Measurements from ENCODE around the gene GPANK1. TPM values are rescaled to one million over a fixed set of nuclear protein-coding genes. Genes with fewer than 3 reads are reported as not detected.

Gene GPANK1
- total RNA-seq, 1 experiment from 2014 or later: 24.9 TPM

DNA sequence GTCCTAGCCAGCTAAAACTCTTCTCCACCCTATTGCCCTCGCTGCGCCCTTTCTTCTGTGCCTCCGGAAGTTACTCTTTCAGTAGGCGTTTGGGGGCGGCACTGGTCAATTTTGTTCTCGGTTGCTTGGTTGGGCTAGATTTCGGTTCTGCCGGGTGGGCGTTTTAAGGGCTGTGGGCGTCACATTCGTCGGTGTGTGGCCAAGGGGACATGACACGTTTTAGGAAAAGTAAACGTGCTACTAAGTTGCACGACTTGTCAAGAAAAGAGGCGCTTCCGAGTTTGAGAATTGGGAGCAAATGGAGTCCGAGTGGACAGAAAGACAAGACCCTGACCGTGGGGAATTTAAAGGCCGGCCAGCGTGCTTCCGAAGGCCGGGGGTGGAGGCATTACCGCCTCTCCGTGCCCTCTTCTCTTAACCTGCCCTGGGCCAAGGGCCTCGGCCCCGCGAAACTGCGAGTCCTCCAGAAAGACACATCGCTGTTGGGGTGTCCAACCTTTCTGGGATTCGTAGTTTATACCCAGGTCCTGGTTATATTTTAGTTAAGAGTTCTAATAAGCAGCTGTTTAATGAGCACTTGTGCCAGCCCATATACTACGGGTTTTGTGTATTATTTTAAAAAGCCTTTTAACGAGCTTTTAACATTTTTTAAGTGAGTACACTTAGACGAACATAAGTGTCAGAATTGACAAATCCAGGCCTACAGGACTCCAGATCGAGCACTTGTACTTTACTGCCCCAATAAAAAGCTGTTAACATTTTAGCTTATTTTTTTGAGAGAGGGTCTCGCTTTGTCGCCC lies 11.7 kb downstream of the GPANK1 start:
- DNase-seq (ENCODE audit: low spot score): peak; percentile 94
- in situ Hi-C loops (cut with HindIII; ENCODE audit: low sequenced_read_pairs): no loop called here

DNA sequence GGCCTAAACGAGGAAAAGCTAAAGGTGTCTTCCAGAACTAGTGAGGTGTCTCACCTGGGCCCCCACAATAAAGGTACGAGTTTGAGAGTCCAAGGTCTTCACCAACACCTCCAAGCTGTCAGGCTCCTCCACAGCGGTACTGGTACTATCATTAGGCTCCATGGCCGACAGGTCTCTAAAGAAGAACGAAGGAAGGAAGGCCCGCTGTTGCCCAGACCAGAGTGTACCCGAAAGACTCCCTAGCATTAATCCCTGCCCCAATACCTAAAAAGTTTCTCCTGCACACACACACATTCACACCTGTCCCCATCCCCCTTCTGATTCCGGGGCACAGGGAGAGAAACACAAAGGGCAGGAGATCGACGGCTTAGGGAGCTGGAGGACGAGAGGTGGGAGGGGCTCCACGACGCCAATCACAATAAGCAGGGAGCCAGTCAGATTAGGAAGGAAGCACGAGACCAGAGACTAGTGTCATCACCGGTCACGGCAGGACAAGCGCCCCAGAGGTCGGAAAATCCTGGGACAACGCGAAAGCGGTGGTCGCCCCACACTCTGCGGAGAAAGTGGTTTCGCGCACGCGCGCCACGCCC lies 13.1 kb downstream of the GPANK1 start:
- in situ Hi-C loops (cut with HindIII; ENCODE audit: low sequenced_read_pairs): no loop called here
- peak; percentile 70 for DNase-seq (ENCODE audit: low spot score)

DNA sequence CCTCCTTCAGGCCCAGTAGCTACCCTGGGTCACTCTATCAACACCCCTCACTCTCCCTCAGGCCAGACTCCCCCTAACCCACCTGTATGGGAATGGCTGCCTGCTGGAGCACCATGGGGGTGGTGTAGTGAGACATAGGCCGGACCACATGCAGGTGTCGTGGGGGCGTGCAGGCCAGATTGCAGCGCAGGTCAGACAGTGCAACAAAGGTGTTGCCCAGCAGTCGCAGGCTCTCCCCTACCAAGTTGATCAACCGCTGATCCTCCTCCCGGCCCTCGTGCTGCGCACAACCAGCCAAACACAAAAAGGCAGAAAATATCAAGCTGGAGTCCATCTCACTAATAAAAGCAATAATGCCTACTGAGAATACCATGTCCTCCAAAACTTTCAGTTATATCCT lies 19.5 kb downstream of the GPANK1 start:
- in situ Hi-C loops (cut with HindIII; ENCODE audit: low sequenced_read_pairs): no loop called here
- DNase-seq (ENCODE audit: low spot score): no peak

- in situ Hi-C loops (cut with HindIII; ENCODE audit: low sequenced_read_pairs): no loop called here
- DNase-seq (ENCODE audit: low spot score): no peak
Observed at GRCh38 chr6:31643818-31644454, 20.9 kb downstream of the GPANK1 start.

DNA sequence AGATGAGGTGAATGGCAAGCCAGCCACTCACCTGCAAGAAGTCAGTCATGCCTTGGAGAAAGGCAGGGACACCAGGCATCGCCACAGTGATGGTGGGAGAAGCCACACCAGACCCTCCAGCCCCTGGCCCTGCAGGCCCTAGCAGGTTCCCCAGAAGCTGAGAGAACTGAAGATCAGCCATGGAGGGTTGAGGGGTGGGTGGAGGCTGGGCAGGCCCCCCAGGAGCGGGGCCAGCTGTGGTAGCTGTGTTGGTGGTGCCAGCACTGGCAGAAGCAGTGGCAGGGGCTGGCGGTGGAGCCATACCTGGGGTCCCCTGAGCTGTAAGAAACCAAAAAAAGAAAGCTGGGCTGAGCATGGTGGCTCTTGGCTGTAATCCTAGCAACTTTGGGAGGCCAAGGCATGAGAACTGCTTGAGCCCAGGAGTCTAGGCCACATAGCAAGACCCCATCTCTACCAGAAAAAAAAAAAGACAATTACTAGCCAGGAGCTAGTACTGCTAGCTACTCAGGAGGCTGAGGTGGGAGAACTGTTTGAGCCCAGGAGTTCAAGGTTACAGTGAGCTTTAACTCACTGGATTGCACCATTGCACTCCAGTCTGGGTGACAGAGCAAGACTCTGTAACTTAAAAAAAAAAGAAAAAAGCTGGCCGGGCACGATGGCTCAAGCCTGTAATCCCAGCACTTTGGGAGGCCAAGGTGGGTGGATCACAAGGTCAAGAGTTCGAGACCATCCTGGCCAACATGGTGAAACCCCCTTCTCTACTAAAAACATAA lies 21.8 kb downstream of the GPANK1 start:
- no peak for DNase-seq (ENCODE audit: low spot score)
- in situ Hi-C loops (cut with HindIII; ENCODE audit: low sequenced_read_pairs): no loop called here

DNA sequence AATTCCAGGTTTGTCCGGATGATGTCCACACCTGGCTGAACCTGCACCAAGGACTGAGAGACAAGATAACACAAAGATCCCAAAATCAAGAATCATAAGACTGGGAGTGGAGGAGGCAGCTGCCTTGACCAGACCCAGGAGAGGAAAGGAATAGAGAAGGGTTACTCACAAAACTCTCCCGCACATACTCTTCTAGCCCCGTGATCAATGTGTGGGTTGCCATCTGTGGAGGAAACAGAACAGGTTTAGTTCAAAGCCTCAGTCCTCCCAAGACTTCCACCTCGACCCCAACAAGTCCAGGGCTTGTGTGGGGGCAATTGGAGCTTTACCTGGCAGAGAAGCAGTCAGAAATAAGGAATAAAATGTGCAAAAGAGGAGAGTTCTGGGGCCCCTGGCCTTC lies 23.4 kb downstream of the GPANK1 start:
- in situ Hi-C loops (cut with HindIII; ENCODE audit: low sequenced_read_pairs): no loop called here
- no peak for DNase-seq (ENCODE audit: low spot score)

GRCh38 chr6:31640612-31641011 lies 24.2 kb downstream of the GPANK1 start:
- DNase-seq (ENCODE audit: low spot score): no peak
- in situ Hi-C loops (cut with HindIII; ENCODE audit: low sequenced_read_pairs): no loop called here

GRCh38 chr6:31639449-31639861 lies 25.3 kb downstream of the GPANK1 start:
- DNase-seq (ENCODE audit: low spot score): no peak
- in situ Hi-C loops (cut with HindIII; ENCODE audit: low sequenced_read_pairs): no loop called here

DNA sequence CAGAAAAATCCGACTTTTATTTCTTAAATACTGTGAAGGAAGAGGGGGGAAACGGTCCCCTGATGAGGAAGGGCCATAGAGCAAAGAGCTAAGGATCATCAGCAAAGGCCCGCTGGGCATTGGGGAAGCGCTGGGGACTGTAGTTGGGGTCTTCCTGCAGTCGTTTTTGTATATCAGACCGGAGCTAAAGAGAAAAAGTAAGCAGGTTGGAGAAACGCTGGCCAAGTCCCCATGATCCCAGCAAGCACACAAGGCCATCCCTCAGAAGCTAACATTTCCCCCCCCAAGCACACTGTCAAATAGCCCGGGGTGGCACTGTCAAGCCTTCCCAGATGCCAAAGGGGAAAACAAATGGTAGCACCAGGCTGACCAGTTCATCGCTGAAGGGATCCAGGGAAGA lies 25.8 kb downstream of the GPANK1 start:
- in situ Hi-C loops (cut with HindIII; ENCODE audit: low sequenced_read_pairs): no loop called here
- no peak for DNase-seq (ENCODE audit: low spot score)

DNA sequence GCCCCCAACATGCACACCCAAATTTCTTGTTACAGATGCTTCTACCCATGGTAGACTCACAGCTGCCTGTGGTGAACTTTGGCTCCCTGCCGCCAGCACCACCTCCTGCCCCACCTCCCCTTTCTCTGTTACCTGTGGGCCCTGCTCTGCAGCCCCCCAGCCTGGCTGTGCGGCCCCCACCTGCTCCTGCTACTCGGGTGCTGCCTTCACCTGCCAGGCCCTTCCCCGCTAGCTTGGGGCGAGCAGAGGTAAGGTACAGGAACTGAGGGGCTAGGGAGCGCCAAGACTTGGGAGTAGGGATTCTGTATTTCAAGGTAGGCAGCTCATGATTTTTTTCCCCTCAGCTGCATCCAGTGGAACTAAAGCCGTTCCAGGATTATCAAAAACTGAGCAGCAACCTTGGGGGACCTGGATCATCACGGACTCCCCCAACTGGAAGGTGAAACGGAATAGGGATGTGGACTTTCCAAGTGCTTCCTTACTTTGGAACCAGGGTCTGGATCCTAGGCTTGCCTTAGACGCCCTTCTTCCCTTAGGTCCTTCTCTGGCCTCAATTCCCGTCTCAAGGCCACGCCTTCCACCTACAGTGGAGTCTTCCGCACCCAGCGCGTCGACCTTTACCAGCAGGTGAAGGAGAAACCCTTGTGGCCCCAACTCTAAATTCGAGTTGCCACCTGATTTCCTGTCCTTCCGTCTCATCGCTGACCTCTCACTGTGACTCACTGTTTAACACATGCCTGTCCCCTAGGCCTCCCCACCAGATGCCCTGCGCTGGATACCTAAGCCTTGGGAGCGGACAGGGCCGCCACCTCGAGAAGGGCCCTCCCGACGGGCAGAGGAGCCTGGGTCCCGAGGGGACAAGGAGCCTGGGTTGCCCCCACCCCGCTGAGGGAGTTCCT lies 27.9 kb downstream of the GPANK1 start:
- no peak for DNase-seq (ENCODE audit: low spot score)
- in situ Hi-C loops (cut with HindIII; ENCODE audit: low sequenced_read_pairs): no loop called here

DNA sequence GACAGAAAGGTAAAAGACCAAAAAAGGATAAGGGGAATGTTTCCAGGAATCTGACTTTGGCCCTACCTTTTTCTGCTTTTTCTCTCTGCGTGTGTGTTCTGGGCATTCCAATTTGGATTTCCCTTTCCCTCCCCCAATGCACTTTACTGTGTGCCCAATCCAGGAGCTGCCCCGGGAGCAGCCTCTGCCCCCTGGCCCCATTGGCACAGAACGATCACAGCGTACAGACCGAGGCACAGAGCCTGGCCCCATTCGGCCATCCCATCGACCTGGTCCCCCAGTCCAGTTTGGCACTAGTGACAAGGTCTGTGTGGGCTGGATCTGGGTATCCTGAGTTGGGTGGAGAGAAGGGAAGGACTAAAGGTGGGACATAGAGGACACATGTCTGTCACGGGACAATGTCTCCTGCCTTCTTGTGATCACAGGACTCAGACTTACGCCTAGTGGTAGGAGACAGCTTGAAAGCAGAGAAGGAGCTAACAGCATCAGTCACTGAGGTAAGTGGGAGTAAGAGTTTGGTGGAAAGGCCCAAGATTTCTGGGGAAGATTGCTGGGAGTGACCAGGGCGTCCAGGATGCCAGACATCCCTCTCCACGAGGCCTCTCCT lies 29.7 kb downstream of the GPANK1 start:
- DNase-seq (ENCODE audit: low spot score): no peak
- in situ Hi-C loops (cut with HindIII; ENCODE audit: low sequenced_read_pairs): no loop called here

- in situ Hi-C loops (cut with HindIII; ENCODE audit: low sequenced_read_pairs): no loop called here
- no peak for DNase-seq (ENCODE audit: low spot score)
Observed at GRCh38 chr6:31634131-31634530, 30.7 kb downstream of the GPANK1 start.

- no peak for DNase-seq (ENCODE audit: low spot score)
- in situ Hi-C loops (cut with HindIII; ENCODE audit: low sequenced_read_pairs): no loop called here
Observed at GRCh38 chr6:31633447-31633846, 31.4 kb downstream of the GPANK1 start.

GRCh38 chr6:31632279-31632946 lies 32.4 kb downstream of the GPANK1 start:
- in situ Hi-C loops (cut with HindIII; ENCODE audit: low sequenced_read_pairs): no loop called here
- no peak for DNase-seq (ENCODE audit: low spot score)

- no peak for DNase-seq (ENCODE audit: low spot score)
- in situ Hi-C loops (cut with HindIII; ENCODE audit: low sequenced_read_pairs): no loop called here
Observed at GRCh38 chr6:31631681-31632278, 33.0 kb downstream of the GPANK1 start.

GRCh38 chr6:31631209-31631608 lies 33.6 kb downstream of the GPANK1 start:
- no peak for DNase-seq (ENCODE audit: low spot score)
- in situ Hi-C loops (cut with HindIII; ENCODE audit: low sequenced_read_pairs): no loop called here

- no peak for DNase-seq (ENCODE audit: low spot score)
- in situ Hi-C loops (cut with HindIII; ENCODE audit: low sequenced_read_pairs): no loop called here
Observed at GRCh38 chr6:31630177-31630934, 34.4 kb downstream of the GPANK1 start.
